ENCODE results near the gene DPEP3. TPM values are rescaled to one million over a fixed set of nuclear protein-coding genes. Genes with fewer than 3 reads are reported as not detected.

Gene DPEP3
- polyA plus RNA-seq, 3 donors: 0.20 to 1.8 (median 0.25) TPM

DNA sequence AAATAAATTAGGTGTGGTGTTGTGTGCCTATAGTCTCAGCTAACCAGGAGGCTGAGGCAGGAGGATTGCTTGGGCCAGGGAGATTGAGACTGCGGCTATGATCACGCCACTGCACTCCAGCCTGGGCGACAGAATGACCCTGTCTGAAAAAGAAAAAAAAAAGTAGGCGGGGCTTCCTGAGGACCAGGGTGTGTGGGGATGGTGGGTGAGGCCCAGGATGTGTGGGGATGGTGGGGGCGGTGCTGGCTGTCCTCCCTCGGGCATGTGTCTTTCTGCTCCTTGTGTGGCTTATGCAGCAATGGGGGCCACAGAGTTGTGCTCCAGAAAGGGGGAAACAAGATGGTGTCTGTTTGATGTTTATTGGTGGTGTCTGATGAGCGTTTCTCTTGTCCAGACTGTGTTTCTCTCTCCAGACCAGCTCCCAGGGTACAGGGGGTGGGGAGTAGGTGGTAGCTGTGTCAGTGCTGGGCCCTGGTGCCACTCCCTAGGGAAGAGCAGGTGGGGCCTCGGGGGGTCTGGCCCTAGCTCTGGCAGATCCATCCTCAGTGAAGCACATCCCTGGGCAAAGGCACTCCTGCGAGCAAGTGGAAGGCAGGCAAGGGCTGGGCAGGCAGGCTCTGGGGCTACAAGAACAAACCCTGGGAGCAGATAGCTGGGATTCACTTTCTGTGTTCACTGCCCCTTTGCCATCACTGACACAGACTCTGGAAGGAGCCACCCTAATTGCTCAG, 38.7 kb downstream of the DPEP3 start:
- Histone ChIP-seq H3K4me3 (replicated peaks in 1 of 3; ENCODE audit: low read depth in 2 of 3, low read length in 3 of 3) (no peak overlapping the region), H3K27ac (ENCODE audit: low read depth in 1 of 2, low read length in 2 of 2) (no peak overlapping the region), H4K20me1 (ENCODE audit: insufficient read depth, low read length) (peaks cover 12% of the 10 kb centered on the region), H3K27me3 (ENCODE audit: control insufficient read depth in 2 of 2, insufficient read depth in 2 of 2, low read length in 2 of 2) (no peaks in the 10 kb centered on the region), H3K79me2 (ENCODE audit: insufficient read depth, low read length) (peaks cover 2% of the 10 kb centered on the region), H2AFZ (ENCODE audit: insufficient read depth, low read depth, low read length, poor library complexity, severe bottlenecking) (no peak overlapping the region), H3K9ac (ENCODE audit: insufficient read depth, low read length, poor library complexity, severe bottlenecking) (no peak overlapping the region), H3K9me3 (replicated peaks in 1 of 2; ENCODE audit: control insufficient read depth in 1 of 2, insufficient read depth in 1 of 2, low read length in 2 of 2) (no peaks in the 10 kb centered on the region), H3K4me2 (replicated peaks; ENCODE audit: extremely low read depth, low read length, poor library complexity, severe bottlenecking) (no peak overlapping the region), H3K36me3 (replicated peaks in 1 of 2; ENCODE audit: control insufficient read depth in 1 of 2, insufficient read depth in 2 of 2, low read length in 2 of 2) (peaks cover 41 to 44% of the 10 kb centered on the region in 2 donors), H3K4me1 (ENCODE audit: control insufficient read depth in 1 of 2, insufficient read depth in 2 of 2, low read length in 2 of 2) (peaks cover 20 to 24% of the 10 kb centered on the region in 2 donors)
- peaks cover 31 to 55% of the 10 kb centered on the region in 2 donors for H3K36me3 Mint-ChIP-seq
- no peak overlapping the region for H3K27ac Mint-ChIP-seq
- H3K4me1 Mint-ChIP-seq: peaks cover 18% of the 10 kb centered on the region
- intact Hi-C loops (cut with micrococcal nuclease): no loop called here
- WGBS (ENCODE audit: insufficient coverage): 85% methylated on average over 7 of the region's 9 CpGs
- no peak for DNase-seq
- no peak for TF ChIP-seq CTCF (IDR thresholded peaks at IDR 0.05)
- H3K4me3 Mint-ChIP-seq: no peak overlapping the region
- H3K27me3 Mint-ChIP-seq (ENCODE audit: low read depth in 3 of 3): peaks cover 0 to 4% (median 2%) of the 10 kb centered on the region in 3 donors
- H3K9me3 Mint-ChIP-seq: no peaks in the 10 kb centered on the region

DNA sequence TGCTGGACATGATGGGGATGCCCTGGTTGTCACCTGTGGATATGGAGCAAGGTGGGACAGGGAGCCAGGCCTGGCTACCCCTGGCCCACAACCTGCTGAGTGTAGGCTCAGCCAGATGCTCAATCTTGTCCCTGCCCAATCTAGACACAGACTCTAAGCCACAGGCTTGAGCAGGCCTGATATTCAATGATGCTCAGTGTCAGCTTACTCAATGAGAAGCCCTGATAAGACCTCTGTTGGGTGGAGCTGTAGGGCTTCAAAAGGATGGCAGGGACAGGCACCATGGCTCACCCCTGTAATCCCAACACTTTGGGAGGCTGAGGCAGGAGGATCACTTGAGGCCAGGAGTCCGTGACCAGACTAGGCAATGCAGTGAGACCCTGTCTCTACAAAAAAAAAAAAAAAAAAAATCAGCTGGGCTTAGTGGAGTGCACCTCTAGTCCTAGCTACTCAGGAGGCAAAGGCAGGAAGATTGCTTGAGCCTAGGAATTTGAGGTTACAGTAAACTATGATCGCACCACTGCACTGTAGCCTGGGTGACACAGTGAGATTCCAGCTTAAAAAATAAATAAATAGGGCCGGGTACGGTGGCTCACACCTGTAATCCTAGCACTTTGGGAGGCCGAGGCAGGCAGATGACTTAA, 39.7 kb downstream of the DPEP3 start:
- Mint-ChIP-seq H3K4me3 (peak overlapping the region in 1 of 2 donors; percentile 48), H3K27me3 (ENCODE audit: low read depth in 3 of 3) (peaks cover 0 to 4% (median 2%) of the 10 kb centered on the region in 3 donors), H3K9me3 (no peaks in the 10 kb centered on the region), H3K4me1 (peaks cover 21% of the 10 kb centered on the region), H3K36me3 (peaks cover 20 to 47% of the 10 kb centered on the region in 2 donors), H3K27ac (peak overlapping the region in 2 of 7 donors; percentile 32 to 50)
- TF ChIP-seq CTCF (IDR thresholded peaks at IDR 0.05): no peak
- 96% methylated on average over 4 of the region's 5 CpGs for WGBS (ENCODE audit: insufficient coverage)
- Histone ChIP-seq H4K20me1 (ENCODE audit: insufficient read depth, low read length) (peaks cover 14% of the 10 kb centered on the region), H3K27me3 (ENCODE audit: control insufficient read depth in 2 of 2, insufficient read depth in 2 of 2, low read length in 2 of 2) (no peaks in the 10 kb centered on the region), H3K9me3 (replicated peaks in 1 of 2; ENCODE audit: control insufficient read depth in 1 of 2, insufficient read depth in 1 of 2, low read length in 2 of 2) (no peaks in the 10 kb centered on the region), H3K4me1 (ENCODE audit: control insufficient read depth in 1 of 2, insufficient read depth in 2 of 2, low read length in 2 of 2) (peaks cover 21 to 25% of the 10 kb centered on the region in 2 donors), H3K36me3 (replicated peaks in 1 of 2; ENCODE audit: control insufficient read depth in 1 of 2, insufficient read depth in 2 of 2, low read length in 2 of 2) (peaks cover 31 to 33% of the 10 kb centered on the region in 2 donors), H3K27ac (ENCODE audit: low read depth in 1 of 2, low read length in 2 of 2) (no peak overlapping the region), H2AFZ (ENCODE audit: insufficient read depth, low read depth, low read length, poor library complexity, severe bottlenecking) (no peak overlapping the region), H3K79me2 (ENCODE audit: insufficient read depth, low read length) (peaks cover 13% of the 10 kb centered on the region), H3K4me2 (replicated peaks; ENCODE audit: extremely low read depth, low read length, poor library complexity, severe bottlenecking) (no peak overlapping the region), H3K9ac (ENCODE audit: insufficient read depth, low read length, poor library complexity, severe bottlenecking) (no peak overlapping the region), H3K4me3 (replicated peaks in 1 of 3; ENCODE audit: low read depth in 2 of 3, low read length in 3 of 3) (no peak overlapping the region)
- intact Hi-C loops (cut with micrococcal nuclease): no loop called here
- no peak for DNase-seq

Data from CD14-positive monocyte (primary cell).